GM23338 (cell line): Measurements from ENCODE around the gene SHISA9.

Experiments used
- EZH2phosphoT487 ChIP-seq: fragments of 200-600 bp; sonication (generic); IDR thresholded peaks from one replicate; pipeline ENCODE4 v1.8.1; 2018; ENCODE audit warnings: antibody characterized with exemption; ENCODE audit not compliant: unreplicated experiment
- TF ChIP-seq, protein P1 (sequence below), 2 experiments: fragments of 200-600 bp in 1 of 2; sonication (generic) in 1 of 2; conservative IDR thresholded peaks; 2 replicates each; pipeline versions ENCODE4 v1.5.1 to v1.6.1; 2016 to 2017; ENCODE audit warnings: antibody characterized with exemption in 2 of 2, low read depth in 2 of 2, mild to moderate bottlenecking in 2 of 2, moderate library complexity in 1 of 2
- TF ChIP-seq, protein P2 (sequence below): IDR thresholded peaks from one replicate; pipeline ENCODE4 v1.6.1; 2018; ENCODE audit warnings: antibody characterized with exemption; ENCODE audit not compliant: unreplicated experiment

DNA sequence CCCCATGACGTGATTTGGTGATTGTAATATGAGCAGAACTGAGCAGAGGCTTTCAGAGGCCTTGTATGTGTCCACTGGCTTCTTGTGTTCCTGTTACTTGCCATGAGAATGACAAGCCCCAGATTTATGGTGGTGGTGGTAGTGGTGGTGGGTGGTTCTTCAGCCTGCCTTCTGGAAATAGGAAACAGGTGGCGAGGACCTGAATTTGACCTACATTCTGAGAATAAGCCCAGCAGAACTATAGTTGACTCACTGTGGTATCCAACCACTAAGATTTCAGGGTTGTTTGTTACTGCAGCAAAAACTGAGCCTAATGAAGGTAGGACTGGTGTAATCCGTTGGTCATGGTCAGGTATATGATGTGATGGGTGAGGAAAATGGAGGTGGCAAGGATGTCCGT is 93.0 kb downstream of the SHISA9 start:
- TF ChIP-seq, protein P1, sequence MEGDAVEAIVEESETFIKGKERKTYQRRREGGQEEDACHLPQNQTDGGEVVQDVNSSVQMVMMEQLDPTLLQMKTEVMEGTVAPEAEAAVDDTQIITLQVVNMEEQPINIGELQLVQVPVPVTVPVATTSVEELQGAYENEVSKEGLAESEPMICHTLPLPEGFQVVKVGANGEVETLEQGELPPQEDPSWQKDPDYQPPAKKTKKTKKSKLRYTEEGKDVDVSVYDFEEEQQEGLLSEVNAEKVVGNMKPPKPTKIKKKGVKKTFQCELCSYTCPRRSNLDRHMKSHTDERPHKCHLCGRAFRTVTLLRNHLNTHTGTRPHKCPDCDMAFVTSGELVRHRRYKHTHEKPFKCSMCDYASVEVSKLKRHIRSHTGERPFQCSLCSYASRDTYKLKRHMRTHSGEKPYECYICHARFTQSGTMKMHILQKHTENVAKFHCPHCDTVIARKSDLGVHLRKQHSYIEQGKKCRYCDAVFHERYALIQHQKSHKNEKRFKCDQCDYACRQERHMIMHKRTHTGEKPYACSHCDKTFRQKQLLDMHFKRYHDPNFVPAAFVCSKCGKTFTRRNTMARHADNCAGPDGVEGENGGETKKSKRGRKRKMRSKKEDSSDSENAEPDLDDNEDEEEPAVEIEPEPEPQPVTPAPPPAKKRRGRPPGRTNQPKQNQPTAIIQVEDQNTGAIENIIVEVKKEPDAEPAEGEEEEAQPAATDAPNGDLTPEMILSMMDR (conservative IDR thresholded peaks at IDR 0.05; ENCODE audit: low read depth in 2 of 2): no peak
- TF ChIP-seq EZH2phosphoT487: no peak
- TF ChIP-seq, protein P2, sequence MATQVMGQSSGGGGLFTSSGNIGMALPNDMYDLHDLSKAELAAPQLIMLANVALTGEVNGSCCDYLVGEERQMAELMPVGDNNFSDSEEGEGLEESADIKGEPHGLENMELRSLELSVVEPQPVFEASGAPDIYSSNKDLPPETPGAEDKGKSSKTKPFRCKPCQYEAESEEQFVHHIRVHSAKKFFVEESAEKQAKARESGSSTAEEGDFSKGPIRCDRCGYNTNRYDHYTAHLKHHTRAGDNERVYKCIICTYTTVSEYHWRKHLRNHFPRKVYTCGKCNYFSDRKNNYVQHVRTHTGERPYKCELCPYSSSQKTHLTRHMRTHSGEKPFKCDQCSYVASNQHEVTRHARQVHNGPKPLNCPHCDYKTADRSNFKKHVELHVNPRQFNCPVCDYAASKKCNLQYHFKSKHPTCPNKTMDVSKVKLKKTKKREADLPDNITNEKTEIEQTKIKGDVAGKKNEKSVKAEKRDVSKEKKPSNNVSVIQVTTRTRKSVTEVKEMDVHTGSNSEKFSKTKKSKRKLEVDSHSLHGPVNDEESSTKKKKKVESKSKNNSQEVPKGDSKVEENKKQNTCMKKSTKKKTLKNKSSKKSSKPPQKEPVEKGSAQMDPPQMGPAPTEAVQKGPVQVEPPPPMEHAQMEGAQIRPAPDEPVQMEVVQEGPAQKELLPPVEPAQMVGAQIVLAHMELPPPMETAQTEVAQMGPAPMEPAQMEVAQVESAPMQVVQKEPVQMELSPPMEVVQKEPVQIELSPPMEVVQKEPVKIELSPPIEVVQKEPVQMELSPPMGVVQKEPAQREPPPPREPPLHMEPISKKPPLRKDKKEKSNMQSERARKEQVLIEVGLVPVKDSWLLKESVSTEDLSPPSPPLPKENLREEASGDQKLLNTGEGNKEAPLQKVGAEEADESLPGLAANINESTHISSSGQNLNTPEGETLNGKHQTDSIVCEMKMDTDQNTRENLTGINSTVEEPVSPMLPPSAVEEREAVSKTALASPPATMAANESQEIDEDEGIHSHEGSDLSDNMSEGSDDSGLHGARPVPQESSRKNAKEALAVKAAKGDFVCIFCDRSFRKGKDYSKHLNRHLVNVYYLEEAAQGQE: no peak
